AG09319 (cell line): ENCODE measurements around the gene FLT4.
A peak's percentile ranks its signal among the peaks of the same experiment; 100 is the strongest.

Source experiments
- DNase-seq: peaks from one replicate; pipeline ENCODE4 v3.0.0-alpha.2; 2010; ENCODE audit warnings: low read depth; ENCODE audit errors: extremely low read depth
- CTCF ChIP-seq: IDR thresholded peaks from 2 replicates; pipeline ENCODE4 v1.5.1; 2011; ENCODE audit warnings: low read depth, mild to moderate bottlenecking, inconsistent platforms, low read length, moderate library complexity

The FLT4 gene

DNA sequence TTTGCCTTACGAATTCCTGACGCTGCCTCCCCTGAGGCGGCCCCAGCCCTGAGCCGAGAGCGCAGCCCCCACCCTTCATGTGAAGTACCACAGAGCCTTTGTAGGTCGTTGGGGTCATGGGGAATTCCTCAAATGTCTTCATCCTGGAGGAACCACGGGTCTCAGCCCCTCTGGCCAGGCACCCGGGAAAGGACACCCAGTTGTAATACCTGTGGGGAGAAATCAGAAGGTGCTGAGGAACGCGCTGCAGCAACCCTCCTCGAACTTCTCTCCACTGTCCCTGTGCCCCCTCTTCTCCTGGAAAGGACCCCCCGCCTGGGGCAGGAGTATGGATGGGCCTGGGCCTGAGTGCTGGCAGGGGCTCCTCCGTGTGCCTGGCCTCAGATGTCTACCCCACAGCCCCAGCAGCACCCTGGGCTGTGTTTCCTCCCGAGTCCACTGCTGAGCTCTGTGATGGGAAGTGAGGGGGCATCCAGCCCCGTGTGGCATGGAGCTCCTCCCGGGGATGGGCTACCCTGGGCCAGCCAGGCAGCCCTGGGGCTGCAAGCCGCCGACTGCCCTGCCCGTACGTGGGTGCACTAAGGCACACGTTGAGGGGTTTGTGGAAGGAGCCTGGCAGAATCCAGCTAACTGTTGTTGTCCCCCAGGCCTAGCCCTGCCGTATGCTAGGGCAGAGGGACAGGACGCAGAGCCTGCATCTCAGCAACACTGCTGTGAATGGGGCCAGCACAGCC, 39.4 kb downstream of the FLT4 start:
- DNase-seq: no peak
- no peak for TF ChIP-seq CTCF

DNA sequence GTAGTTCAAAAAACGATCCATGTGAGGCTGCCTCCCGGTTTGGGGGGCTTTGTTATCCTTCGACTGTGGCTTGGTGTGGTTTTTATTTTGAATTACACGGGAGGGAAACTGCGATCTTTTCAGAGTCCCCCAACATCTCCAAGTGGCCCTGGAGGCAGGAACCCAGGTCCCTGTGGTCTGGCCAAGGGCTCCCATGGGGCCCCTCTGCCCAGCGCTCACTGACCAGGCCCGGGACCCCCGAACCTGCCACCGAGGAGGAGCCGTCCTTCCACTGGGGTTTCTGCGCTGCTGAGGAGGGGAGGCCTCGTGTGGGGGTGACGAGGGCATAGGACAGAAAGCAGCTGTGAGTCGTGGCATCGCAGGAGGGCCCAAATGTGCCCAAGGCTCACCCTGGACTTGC, 40.0 kb downstream of the FLT4 start:
- DNase-seq: no peak
- no peak for TF ChIP-seq CTCF

DNA sequence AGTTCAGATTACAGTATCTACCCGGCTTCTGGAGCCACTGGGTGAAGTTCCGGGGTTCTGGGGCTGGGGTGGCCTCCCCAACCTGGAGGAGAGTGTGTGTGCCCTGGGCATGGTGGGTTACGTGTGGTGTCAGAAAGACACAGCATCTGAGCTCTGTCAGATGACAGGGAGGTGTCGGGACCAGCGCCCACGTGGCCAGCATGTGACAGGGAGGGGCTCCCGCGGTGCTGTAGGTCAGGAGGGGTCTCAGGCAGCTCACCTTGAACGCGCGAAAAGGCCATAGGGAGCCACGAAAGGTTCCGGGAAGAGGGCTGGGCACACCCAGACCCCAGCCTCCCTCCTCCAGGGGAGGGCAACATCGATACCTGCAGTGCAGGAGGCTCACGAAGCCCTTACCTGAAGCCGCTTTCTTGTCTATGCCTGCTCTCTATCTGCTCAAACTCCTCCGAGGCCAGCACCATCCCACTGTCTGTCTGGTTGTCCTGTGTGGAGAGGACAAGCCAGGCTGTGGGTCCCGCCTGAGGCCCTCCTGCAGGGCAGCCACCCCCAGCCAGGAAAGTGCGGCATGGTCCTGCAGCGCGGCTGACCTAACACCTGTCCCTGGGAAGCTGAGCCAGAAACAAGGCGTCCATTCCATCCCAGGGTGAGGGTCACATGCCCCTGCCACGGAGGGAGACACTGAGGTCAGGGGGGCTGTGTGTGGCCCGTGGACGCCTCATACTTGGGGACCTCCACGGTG, 40.7 kb downstream of the FLT4 start:
- no peak for DNase-seq
- TF ChIP-seq CTCF: no peak

GRCh38 chr5:180607861-180608571, 41.4 kb downstream of the FLT4 start:
- TF ChIP-seq CTCF: no peak
- DNase-seq: no peak

DNA sequence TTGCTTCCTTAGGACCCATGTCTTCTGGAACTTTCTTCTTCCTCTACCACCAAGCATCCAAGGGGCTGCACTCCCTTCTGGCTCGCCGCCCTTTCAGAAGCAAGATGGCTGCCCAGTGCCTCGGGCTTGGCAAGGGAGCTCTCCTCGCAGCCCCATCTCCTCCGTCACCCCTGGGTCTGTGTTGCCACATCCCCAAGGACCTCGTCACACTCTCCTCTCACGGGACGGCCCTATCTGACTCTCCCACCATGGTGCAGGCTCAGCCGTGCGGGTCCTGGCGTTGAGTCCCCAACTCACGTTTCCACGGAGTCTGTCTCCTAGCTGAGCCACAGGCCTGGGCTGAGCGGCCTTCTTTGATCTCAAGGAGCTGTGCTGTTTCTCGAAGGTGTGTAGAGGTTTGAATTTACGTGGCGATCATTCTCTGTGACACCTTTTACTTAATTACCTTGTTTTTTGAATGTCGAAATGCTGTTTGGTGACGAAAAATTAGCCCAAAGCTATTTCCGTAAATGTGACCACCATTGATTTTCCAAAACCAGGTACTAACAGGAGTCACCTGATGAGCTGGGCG, 43.1 kb downstream of the FLT4 start:
- no peak for TF ChIP-seq CTCF
- no peak for DNase-seq

GRCh38 chr5:180605554-180606214, 43.7 kb downstream of the FLT4 start:
- peak; percentile 75 for TF ChIP-seq CTCF
- no peak for DNase-seq
